Ovary (tissue), 3 donors: ENCODE results near the gene DNM1L.

Experiments used
- CTCF ChIP-seq, 3 donors: fragments of 450-650 bp in 2 of 3; fragments of 200-600 bp in 1 of 3; IDR thresholded peaks; one replicate each; pipeline versions ENCODE4 v1.5.1 to v1.8.0; 2016 to 2022; ENCODE audit warnings: antibody characterized with exemption in 3 of 3, mild to moderate bottlenecking in 1 of 3
- EP300 ChIP-seq: sonication (generic); formaldehyde crosslinking; IDR thresholded peaks from one replicate; pipeline ENCODE4 v1.6.1; 2017; ENCODE audit warnings: antibody characterized with exemption
- POLR2A ChIP-seq: fragments of 450-650 bp; IDR thresholded peaks from one replicate; pipeline ENCODE4 v1.6.1; 2017; ENCODE audit warnings: antibody characterized with exemption, mild to moderate bottlenecking, moderate library complexity
- donor health status: DM: no; HTN: no; CAD: no.

GRCh38 chr12:32693036-32693435, 13.9 kb downstream of the DNM1L start:
- TF ChIP-seq CTCF (IDR thresholded peaks at IDR 0.05), result no peak
- no peak for TF ChIP-seq POLR2A
- no peak for TF ChIP-seq EP300
